Smooth muscle cell of trachea (primary cell): ENCODE measurements around the gene OR1J2. TPM values are rescaled to one million over a fixed set of nuclear protein-coding genes. Genes with fewer than 3 reads are reported as not detected.

Experiments used
- total RNA-seq: library from RNA; depleted of rRNA; stranded (reverse); fragments of >200 nt; gene quantifications from 2 replicates; pipeline ENCODE4 v1.2.1, GENCODE V29; 2014

The OR1J2 gene, protein sequence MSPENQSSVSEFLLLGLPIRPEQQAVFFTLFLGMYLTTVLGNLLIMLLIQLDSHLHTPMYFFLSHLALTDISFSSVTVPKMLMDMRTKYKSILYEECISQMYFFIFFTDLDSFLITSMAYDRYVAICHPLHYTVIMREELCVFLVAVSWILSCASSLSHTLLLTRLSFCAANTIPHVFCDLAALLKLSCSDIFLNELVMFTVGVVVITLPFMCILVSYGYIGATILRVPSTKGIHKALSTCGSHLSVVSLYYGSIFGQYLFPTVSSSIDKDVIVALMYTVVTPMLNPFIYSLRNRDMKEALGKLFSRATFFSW
- not detected in 2 replicates for total RNA-seq

DNA sequence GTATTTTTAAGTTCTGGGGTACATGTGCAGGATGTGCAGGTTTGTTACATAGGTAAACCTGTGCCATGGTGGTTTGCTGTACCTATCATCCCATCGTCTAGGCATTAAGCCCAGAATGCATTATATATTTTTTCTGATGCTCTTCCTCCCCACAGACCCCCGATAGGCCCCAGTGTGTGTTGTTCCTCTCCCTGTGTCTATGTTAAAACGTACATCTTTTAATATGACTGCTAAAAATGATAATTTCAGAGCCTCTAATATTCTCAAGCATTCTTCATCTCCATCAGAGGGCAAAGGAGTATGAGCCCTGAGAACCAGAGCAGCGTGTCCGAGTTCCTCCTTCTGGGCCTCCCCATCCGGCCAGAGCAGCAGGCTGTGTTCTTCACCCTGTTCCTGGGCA lies at the start of gene OR1J2:
Gene OR1J2 (plus strand): TSS at position 301 of the 400 bp plus-strand sequence. CDS start 0 bp downstream, at position 301.

GRCh38 chr9:122477826-122478225 lies 32.8 kb upstream of the OR1J2 start, which contains the start of gene OR1J1:
Gene OR1J1 (minus strand): TSS chr9:122477926. CDS start chr9:122477926, 0 bp downstream.

DNA sequence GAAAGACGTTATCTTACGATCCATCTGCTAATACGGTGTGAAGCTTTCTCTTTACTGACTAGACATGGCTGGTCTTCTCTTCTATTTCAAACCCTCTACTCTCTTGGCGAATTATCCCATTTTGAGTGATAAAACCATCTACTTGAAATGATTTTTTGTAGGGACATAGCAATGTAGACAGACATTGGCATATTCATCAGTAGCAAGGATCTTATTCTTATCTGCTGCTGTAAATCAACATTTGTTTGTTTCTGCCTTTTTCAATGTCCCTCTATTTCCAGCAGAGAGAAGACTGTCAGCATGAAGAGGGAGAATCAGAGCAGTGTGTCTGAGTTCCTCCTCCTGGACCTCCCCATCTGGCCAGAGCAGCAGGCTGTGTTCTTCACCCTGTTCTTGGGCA lies 8.2 kb downstream of the OR1J2 start, which contains the start of gene OR1J4:
Gene OR1J4 (plus strand): TSS at position 301 of the 400 bp plus-strand sequence. CDS start 0 bp downstream, at position 301.

GRCh38 chr9:122527193-122527592 lies 16.6 kb downstream of the OR1J2 start, which contains the start of gene OR1N1:
Gene OR1N1 (minus strand): TSS chr9:122527293. CDS start chr9:122527293, 0 bp downstream.

DNA sequence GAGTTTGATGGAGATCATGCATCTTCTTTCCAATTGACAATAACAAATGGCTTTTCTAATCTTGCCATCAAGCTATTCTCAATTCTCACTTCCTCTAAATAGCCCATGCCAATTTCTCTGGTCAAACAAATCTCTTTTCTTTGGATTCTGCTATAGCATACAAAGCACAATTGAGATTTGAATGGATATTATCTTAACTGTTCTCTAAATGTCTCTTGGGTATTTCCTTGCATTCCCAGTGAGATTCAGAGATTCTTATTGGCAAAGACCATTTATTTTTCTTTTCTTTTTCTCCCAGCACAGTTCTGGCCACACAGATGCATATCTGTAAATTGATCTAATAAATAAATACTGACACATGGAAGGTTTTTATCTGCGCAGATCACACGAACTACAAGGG lies 42.2 kb downstream of the OR1J2 start, which contains the start of gene OR1N2:
Gene OR1N2 (plus strand): TSS at position 301 of the 400 bp plus-strand sequence. CDS start 100 bp downstream, outside the sequence.

Other genes with a start within 250 kb of the OR1J2 start
- 8.3 and 8.9 TPM in 2 replicates for gene RBM18, start 246.0 kb upstream of the OR1J2 start, total RNA-seq
- 36.7 and 39.9 TPM in 2 replicates for gene MRRF, start 245.9 kb upstream of the OR1J2 start, total RNA-seq
- gene PTGS1, start 139.8 kb upstream of the OR1J2 start, total RNA-seq = 44.8 and 67.8 TPM in 2 replicates
- not detected in 2 replicates for gene OR1J1, start 32.9 kb upstream of the OR1J2 start, total RNA-seq
- gene OR1J4, start 8.3 kb downstream of the OR1J2 start, total RNA-seq = 0.17 TPM in 1 of 2 replicates, not detected in the other
- gene OR1N1, start 16.5 kb downstream of the OR1J2 start, total RNA-seq = not detected in 2 replicates
- gene OR1N2, start 42.3 kb downstream of the OR1J2 start, total RNA-seq = not detected in 2 replicates
- 0.15 TPM in 1 of 2 replicates, not detected in the other for gene OR1L8, start 72.6 kb downstream of the OR1J2 start, total RNA-seq
- gene OR1Q1, start 103.9 kb downstream of the OR1J2 start, total RNA-seq = not detected in 2 replicates
- not detected in 2 replicates for gene OR1B1, start 146.8 kb downstream of the OR1J2 start, total RNA-seq
- gene OR1L1, start 150.9 kb downstream of the OR1J2 start, total RNA-seq = not detected in 2 replicates
- gene OR1L3, start 164.3 kb downstream of the OR1J2 start, total RNA-seq = not detected in 2 replicates
- gene OR1L4, start 213.2 kb downstream of the OR1J2 start, total RNA-seq = not detected in 2 replicates
- not detected in 2 replicates for gene OR1L6, start 231.5 kb downstream of the OR1J2 start, total RNA-seq